ENCODE data around the gene PSG2.
"Not testable (repeated sequence)": the region's sequence is repeated elsewhere in the genome, so short reads cannot be mapped to it uniquely, and the experiment has no call there.

PSG2 gene

DNA sequence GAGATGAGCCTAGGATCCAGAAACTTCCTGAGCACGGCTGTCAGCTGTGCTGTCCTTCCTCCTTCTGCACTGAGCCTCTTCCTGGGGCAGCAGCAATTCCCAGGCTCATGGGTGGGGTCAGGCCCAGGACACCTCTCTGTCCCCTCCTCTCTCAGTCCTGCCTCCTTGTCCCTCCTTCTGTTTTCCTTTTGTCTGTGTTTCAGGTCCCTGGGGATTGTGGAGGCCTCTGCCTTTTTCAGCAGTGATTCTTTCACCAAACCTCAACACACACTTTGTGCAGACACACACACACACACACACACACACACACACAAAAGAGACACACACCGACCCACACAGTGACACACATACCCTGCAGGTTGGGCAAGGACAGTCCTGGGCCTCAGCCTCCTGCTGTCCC is at the start of gene PSG2:
PSG2 (minus strand) TSS at position 101 of the 400 bp plus-strand sequence. CDS start 132 bp downstream, outside the sequence.
- H3K4me1 ChIP-seq (ENCODE audit: control insufficient read depth, insufficient read depth, low read length); H3K4me3 ChIP-seq (ENCODE audit: low read length); H3K27me3 ChIP-seq (replicated peaks; ENCODE audit: control insufficient read depth, insufficient read depth, low read length); H3K36me3 ChIP-seq (ENCODE audit: control insufficient read depth, insufficient read depth, low read length, severe bottlenecking); H3K9me3 ChIP-seq (ENCODE audit: control insufficient read depth, low read length); DNase-seq (ENCODE audit: low read depth); H3K9ac ChIP-seq (ENCODE audit: low read length): not testable (repeated sequence)

DNA sequence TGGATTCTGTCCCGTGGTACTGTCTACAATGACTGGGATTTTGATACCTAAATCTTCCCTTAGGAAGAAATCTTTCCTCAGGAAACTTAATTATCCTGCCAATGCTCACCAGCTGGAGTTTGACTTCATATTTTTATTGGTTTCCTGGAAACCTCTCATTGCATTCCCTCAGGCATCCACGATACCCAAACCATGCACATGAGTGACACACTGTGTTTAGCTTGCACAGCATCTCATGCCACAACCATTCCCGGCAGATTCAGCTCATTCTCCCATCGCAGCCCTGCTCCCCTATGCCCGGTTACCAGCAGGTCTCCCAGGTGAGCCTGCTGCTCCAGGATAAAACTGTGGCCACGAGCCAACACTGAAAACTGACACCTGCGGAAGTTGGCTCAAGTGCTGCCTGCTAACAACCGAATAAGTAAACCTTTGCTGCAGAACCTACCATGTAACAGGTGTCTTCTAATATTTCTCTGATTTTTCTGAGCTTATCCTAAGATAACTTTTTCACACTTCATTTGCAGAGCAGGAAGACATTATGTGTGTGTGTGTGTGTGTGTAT is 48.9 kb upstream of the PSG2 start:
- not testable (repeated sequence) for H3K9ac ChIP-seq (ENCODE audit: low read length); H3K27me3 ChIP-seq (replicated peaks; ENCODE audit: control insufficient read depth, insufficient read depth, low read length); H3K4me3 ChIP-seq (ENCODE audit: low read length); DNase-seq (ENCODE audit: low read depth); H3K4me1 ChIP-seq (ENCODE audit: control insufficient read depth, insufficient read depth, low read length); H3K9me3 ChIP-seq (ENCODE audit: control insufficient read depth, low read length); H3K36me3 ChIP-seq (ENCODE audit: control insufficient read depth, insufficient read depth, low read length, severe bottlenecking)

DNA sequence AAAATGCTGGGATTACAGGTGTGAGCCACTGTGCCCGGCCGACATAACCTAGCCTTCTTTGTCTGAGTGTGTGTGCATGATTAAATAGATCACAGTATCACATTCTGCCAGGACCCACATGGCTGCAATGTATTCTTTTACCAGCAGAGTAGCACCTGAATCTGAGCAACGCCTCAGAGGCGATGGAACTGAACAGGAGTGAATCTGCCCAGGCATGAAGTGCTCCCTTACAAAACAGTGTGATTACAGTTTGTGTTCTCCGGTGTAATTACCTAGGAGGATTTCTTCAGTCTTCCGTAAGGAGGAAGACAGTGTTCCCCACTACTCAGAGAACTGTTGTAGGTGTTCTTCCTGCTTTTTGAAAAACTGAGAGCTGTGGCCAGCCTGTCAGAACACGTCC is 46.7 kb upstream of the PSG2 start:
- H3K9me3 ChIP-seq (ENCODE audit: control insufficient read depth, low read length); H3K4me1 ChIP-seq (ENCODE audit: control insufficient read depth, insufficient read depth, low read length); H3K36me3 ChIP-seq (ENCODE audit: control insufficient read depth, insufficient read depth, low read length, severe bottlenecking); H3K9ac ChIP-seq (ENCODE audit: low read length); DNase-seq (ENCODE audit: low read depth); H3K4me3 ChIP-seq (ENCODE audit: low read length); H3K27me3 ChIP-seq (replicated peaks; ENCODE audit: control insufficient read depth, insufficient read depth, low read length): not testable (repeated sequence)

DNA sequence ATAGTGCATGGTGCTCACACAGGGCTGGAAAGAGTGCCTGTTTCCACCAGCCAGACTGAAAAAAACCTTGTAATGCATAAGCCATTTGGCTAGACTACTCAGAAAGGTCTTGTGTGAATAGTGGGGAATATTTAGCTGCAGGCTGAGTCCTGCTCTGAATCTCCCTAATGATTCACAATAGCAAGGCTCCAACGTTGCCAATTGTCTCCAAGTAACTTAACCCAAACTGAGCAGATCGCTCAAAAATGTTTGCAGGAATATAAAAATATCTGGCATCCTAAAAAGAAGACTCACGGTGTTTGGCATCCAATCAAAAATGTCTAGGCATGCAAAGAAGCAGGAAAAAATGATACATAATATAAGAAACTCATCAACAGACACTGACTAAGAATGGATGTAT is 44.8 kb upstream of the PSG2 start:
- not testable (repeated sequence) for H3K9ac ChIP-seq (ENCODE audit: low read length); H3K27me3 ChIP-seq (replicated peaks; ENCODE audit: control insufficient read depth, insufficient read depth, low read length); H3K36me3 ChIP-seq (ENCODE audit: control insufficient read depth, insufficient read depth, low read length, severe bottlenecking); H3K9me3 ChIP-seq (ENCODE audit: control insufficient read depth, low read length); H3K4me3 ChIP-seq (ENCODE audit: low read length); H3K4me1 ChIP-seq (ENCODE audit: control insufficient read depth, insufficient read depth, low read length)
- peak; percentile 80 for DNase-seq (ENCODE audit: low read depth)

DNA sequence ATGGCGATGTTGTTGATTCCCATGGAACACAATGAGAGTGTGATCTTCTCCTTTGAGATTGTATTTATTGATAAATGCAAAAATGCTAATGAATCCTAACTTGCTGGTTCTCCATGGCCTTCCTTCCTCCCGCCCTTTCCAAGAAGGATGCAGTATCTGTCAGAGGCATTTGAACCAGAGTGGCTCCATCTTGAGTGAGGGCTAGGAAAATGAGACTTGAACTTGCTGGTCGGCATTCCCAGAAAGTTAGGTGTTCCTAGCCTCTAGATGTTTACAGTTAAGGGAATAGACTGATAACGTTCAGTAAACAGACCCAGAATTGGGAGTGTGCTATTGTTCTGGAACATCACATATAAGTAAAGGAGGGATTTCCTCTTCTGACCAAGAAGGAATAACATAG is 44.2 kb upstream of the PSG2 start:
- Histone ChIP-seq H3K4me3 (ENCODE audit: low read length) (no peak overlapping the region), H3K9ac (ENCODE audit: low read length) (no peak overlapping the region), H3K27me3 (replicated peaks; ENCODE audit: control insufficient read depth, insufficient read depth, low read length) (no peaks in the 10 kb centered on the region), H3K9me3 (ENCODE audit: control insufficient read depth, low read length) (no peaks in the 10 kb centered on the region), H3K4me1 (ENCODE audit: control insufficient read depth, insufficient read depth, low read length) (peaks cover 9% of the 10 kb centered on the region), H3K36me3 (ENCODE audit: control insufficient read depth, insufficient read depth, low read length, severe bottlenecking) (no peaks in the 10 kb centered on the region)
- no peak for DNase-seq (ENCODE audit: low read depth)

DNA sequence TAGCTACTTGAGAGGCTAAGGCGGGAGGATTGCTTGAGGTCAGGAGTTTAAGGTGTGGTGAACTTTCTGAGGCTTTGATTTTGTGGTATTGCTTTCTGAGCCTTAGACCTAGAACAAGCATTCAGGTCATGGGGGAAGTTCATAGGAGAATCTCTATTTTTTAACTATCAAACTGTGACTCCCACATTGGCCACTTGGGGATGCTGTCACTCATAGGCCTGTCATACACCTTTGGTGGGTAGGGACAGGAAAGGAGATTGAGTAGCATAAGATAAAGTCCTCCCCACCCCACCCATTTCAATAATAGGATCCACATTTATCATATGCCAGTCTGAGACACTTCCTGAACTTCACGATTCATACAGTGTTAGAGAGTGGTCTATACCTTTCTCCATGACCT is 41.9 kb upstream of the PSG2 start:
- Histone ChIP-seq H3K9me3 (ENCODE audit: control insufficient read depth, low read length) (no peaks in the 10 kb centered on the region), H3K36me3 (ENCODE audit: control insufficient read depth, insufficient read depth, low read length, severe bottlenecking) (no peaks in the 10 kb centered on the region), H3K4me3 (ENCODE audit: low read length) (no peak overlapping the region), H3K27me3 (replicated peaks; ENCODE audit: control insufficient read depth, insufficient read depth, low read length) (no peaks in the 10 kb centered on the region), H3K4me1 (ENCODE audit: control insufficient read depth, insufficient read depth, low read length) (peaks cover 9% of the 10 kb centered on the region), H3K9ac (ENCODE audit: low read length) (no peak overlapping the region)
- no peak for DNase-seq (ENCODE audit: low read depth)

DNA sequence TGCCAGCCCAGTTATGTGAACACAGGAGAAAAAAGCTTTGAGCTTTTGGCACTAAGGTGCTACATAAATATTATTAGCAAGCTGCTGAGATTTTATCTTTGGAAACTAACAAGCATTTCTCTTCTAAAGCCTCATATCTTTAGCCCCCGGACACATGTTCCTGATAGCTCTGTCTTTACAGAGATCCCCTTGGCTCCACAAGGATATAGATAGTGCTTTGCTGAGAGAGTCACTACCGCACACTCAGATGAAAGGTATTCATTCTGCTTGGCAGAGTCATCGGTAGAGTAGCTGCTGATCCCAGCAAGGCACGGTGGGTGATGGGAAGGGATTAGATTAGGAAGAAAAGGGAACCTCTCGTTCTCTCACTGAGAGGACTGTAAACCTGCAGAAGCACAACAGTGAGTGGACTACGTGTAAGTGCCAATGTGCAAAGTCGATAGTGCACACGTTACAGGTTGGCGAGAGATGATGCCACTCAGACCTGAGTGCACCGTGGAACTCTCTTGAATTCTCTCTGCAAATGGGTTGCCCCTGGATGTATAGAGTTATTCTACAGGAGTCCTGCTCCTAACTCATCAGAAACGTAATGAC is 38.0 kb upstream of the PSG2 start:
- not testable (repeated sequence) for H3K36me3 ChIP-seq (ENCODE audit: control insufficient read depth, insufficient read depth, low read length, severe bottlenecking); H3K4me1 ChIP-seq (ENCODE audit: control insufficient read depth, insufficient read depth, low read length); H3K27me3 ChIP-seq (replicated peaks; ENCODE audit: control insufficient read depth, insufficient read depth, low read length); H3K4me3 ChIP-seq (ENCODE audit: low read length); H3K9ac ChIP-seq (ENCODE audit: low read length); H3K9me3 ChIP-seq (ENCODE audit: control insufficient read depth, low read length)
- peak; percentile 64 for DNase-seq (ENCODE audit: low read depth)

DNA sequence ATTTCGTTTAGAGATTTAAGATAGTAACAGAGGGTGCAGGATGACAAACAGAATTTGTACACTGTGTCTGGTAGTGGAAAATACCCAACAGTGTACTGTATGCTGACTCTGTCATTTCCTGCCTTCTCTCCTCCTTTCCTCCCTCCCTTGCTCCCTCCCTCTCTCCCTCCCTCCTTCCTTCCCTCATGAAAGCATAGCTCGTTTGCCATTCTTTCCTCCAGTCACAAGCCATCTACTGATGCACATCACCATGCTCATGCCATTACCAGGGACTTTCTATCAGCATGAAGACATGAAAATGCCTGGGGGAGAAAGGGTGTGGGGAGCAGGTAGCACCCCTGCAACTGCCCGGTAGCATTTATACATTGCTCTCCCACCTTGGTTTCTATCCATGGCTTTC is 37.0 kb upstream of the PSG2 start:
- H3K36me3 ChIP-seq (ENCODE audit: control insufficient read depth, insufficient read depth, low read length, severe bottlenecking); H3K4me1 ChIP-seq (ENCODE audit: control insufficient read depth, insufficient read depth, low read length); H3K9ac ChIP-seq (ENCODE audit: low read length); H3K27me3 ChIP-seq (replicated peaks; ENCODE audit: control insufficient read depth, insufficient read depth, low read length); H3K4me3 ChIP-seq (ENCODE audit: low read length); H3K9me3 ChIP-seq (ENCODE audit: control insufficient read depth, low read length); DNase-seq (ENCODE audit: low read depth): not testable (repeated sequence)

DNA sequence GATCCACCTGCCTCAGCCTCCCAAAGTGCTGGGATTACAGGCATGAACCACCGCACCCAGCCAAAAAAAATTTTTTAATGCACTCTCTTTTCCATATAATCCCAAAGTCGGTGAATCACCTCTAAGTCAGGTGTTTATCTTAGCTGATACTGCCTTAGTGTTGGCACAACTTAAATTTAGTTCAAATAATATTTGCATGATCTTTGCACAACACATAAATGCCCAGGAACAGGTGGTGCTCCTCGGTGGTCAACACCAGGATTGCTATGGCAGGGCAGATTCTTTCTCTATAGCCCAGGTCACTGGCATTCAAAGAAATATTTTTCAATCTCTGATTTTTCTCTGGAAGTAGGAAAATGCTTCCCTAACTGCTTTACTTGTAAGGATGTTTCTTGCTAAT is 33.9 kb upstream of the PSG2 start:
- H3K27me3 ChIP-seq (replicated peaks; ENCODE audit: control insufficient read depth, insufficient read depth, low read length); H3K4me1 ChIP-seq (ENCODE audit: control insufficient read depth, insufficient read depth, low read length): not testable (repeated sequence)

DNA sequence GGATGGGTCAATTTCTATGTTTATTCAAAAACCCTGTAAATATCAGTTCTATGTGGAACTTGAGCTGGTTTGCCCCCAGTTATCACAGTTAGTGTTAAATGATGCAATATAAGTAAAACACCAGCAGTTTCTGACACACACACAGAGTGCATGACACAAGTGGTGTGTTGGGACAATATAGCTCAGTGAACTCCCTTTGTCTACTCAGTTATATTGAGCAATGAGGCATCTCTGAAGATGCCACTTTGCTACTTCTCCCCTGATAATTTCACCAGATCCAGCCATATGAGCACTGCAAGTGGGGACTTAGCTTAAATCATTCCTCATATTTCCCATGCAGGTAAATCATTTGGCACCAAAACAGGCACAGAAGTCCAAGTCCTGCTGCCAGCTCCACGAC is 33.0 kb upstream of the PSG2 start:
- H3K4me3 ChIP-seq (ENCODE audit: low read length); DNase-seq (ENCODE audit: low read depth); H3K4me1 ChIP-seq (ENCODE audit: control insufficient read depth, insufficient read depth, low read length); H3K36me3 ChIP-seq (ENCODE audit: control insufficient read depth, insufficient read depth, low read length, severe bottlenecking); H3K9ac ChIP-seq (ENCODE audit: low read length); H3K27me3 ChIP-seq (replicated peaks; ENCODE audit: control insufficient read depth, insufficient read depth, low read length); H3K9me3 ChIP-seq (ENCODE audit: control insufficient read depth, low read length): not testable (repeated sequence)

More for the DNA sequence above, 33.9 kb upstream of the PSG2 start:
- DNase-seq (ENCODE audit: low read depth); H3K9ac ChIP-seq (ENCODE audit: low read length); H3K9me3 ChIP-seq (ENCODE audit: control insufficient read depth, low read length); H3K4me3 ChIP-seq (ENCODE audit: low read length); H3K36me3 ChIP-seq (ENCODE audit: control insufficient read depth, insufficient read depth, low read length, severe bottlenecking): not testable (repeated sequence)

DNA sequence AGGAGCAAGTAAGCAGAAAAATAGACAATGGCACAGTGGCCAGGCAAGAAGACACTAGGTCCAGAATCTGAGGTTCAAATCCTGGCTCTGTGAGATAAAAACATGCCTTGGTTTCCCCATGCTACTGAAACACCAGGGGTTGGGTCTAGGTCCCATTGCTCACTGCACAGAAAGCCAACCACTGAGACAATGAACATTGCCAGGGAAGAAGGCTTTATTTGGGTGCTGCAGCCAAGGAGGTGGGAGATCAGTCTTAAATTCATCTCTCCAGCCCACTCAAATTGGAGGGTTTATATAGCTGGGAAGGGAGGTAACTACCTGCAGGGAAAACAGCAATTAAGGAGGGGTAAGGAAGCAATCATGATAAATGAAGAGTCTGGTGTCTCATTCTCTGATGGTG is 32.6 kb upstream of the PSG2 start:
- DNase-seq (ENCODE audit: low read depth); H3K4me3 ChIP-seq (ENCODE audit: low read length); H3K27me3 ChIP-seq (replicated peaks; ENCODE audit: control insufficient read depth, insufficient read depth, low read length); H3K4me1 ChIP-seq (ENCODE audit: control insufficient read depth, insufficient read depth, low read length); H3K36me3 ChIP-seq (ENCODE audit: control insufficient read depth, insufficient read depth, low read length, severe bottlenecking); H3K9me3 ChIP-seq (ENCODE audit: control insufficient read depth, low read length); H3K9ac ChIP-seq (ENCODE audit: low read length): not testable (repeated sequence)

DNA sequence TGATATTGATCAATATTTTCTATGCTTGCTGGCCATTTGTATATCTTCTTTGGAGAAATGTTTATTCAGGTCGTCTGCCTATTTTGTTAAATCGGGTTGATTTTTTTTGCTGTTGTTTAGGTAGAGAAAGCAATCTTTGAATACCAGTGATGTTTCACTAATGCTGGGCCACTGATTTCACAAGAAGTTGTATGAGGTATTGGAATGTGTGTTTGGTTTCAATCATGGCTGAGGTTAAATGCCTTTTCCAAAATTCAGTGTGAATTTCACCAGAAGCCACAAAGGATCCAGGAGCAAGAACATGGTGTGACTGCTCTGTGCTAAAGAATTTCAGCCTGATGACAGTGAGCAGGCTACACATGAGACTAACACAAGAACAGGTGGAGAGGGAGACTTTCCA is 32.1 kb upstream of the PSG2 start:
- H3K9ac ChIP-seq (ENCODE audit: low read length); H3K4me3 ChIP-seq (ENCODE audit: low read length); H3K36me3 ChIP-seq (ENCODE audit: control insufficient read depth, insufficient read depth, low read length, severe bottlenecking); H3K9me3 ChIP-seq (ENCODE audit: control insufficient read depth, low read length); H3K27me3 ChIP-seq (replicated peaks; ENCODE audit: control insufficient read depth, insufficient read depth, low read length); H3K4me1 ChIP-seq (ENCODE audit: control insufficient read depth, insufficient read depth, low read length): not testable (repeated sequence)
- peak; percentile 50 for DNase-seq (ENCODE audit: low read depth)
